ENCODE data around the gene CERKL.
A peak's percentile ranks its signal among the peaks of the same experiment; 100 is the strongest.

GRCh38 chr2:181684454-181685149 lies 27.7 kb upstream of the CERKL start:
- TF ChIP-seq CTCF (conservative IDR thresholded peaks at IDR 0.05; ENCODE audit: low read depth in 2 of 2) (no peak), POLR2AphosphoS5 (IDR thresholded peaks at IDR 0.05; ENCODE audit: low read depth) (no peak), REST (IDR thresholded peaks at IDR 0.05; ENCODE audit: unreplicated experiment) (no peak), EZH2 (IDR thresholded peaks at IDR 0.05; ENCODE audit: low read depth, unreplicated experiment) (peak; percentile 80), ETS1 (IDR thresholded peaks at IDR 0.05) (no peak), CREB1 (CRISPR knock-in tag; IDR thresholded peaks at IDR 0.05; ENCODE audit: low read depth) (no peak), EZH2phosphoT487 (IDR thresholded peaks at IDR 0.05; ENCODE audit: unreplicated experiment) (no peak), JUNB (IDR thresholded peaks at IDR 0.05; ENCODE audit: unreplicated experiment) (no peak), NANOG (IDR thresholded peaks at IDR 0.05; ENCODE audit: borderline replicate concordance) (no peak), ZNF114 (CRISPR knock-in tag; IDR thresholded peaks at IDR 0.05) (no peak), ZNF331 (CRISPR knock-in tag; IDR thresholded peaks at IDR 0.05; ENCODE audit: low read depth) (no peak), STAT1 (IDR thresholded peaks at IDR 0.05; ENCODE audit: unreplicated experiment) (no peak)

All from GM23338 (cell line).